SK-N-SH (cell line): ENCODE results near the gene CD300LB. TPM values are rescaled to one million over a fixed set of nuclear protein-coding genes. Genes with fewer than 3 reads are reported as not detected.

ENCODE experiments used
- CTCF ChIA-PET: fragments of 300-600, 350-600 bp; formaldehyde crosslinking; extraction: SDS; loops from one replicate; lab custom pipeline; 2021; lab: Yijun Ruan, JAX
- POLR2A ChIA-PET: fragments of 350-600 bp; sonication (Branson Sonifier 250); formaldehyde crosslinking; extraction: SDS; loops from one replicate; lab custom pipeline; 2020; ENCODE audit warnings: antibody characterized with exemption, inconsistent platforms; lab: Yijun Ruan, JAX
- DNase-seq: peaks from one replicate; pipeline ENCODE4 v3.0.0; 2012
- H2AFZ ChIP-seq: fragments of 200-600 bp; sonication (generic); 2 replicates; pipeline ENCODE4 v1.8.1; 2016; ENCODE audit warnings: antibody characterized with exemption, mild to moderate bottlenecking, low read depth
- H3F3A ChIP-seq: fragments of 200-600 bp; sonication (generic); replicated peaks from 2 replicates; pipeline ENCODE3; 2016; ENCODE audit warnings: antibody characterized with exemption, mild to moderate bottlenecking; ENCODE audit not compliant: insufficient read depth
- H3K27ac ChIP-seq, 2 experiments: fragments of 200-500 bp in 1 of 2; fragments of 200-600 bp in 1 of 2; sonication (Bioruptor generic) in 1 of 2; sonication (generic), shearing (Covaris generic) in 1 of 2; 2 replicates each; pipeline versions ENCODE4 v1.5.1 to v1.6.1; 2014 to 2016; ENCODE audit warnings: low read depth in 2 of 2, inconsistent platforms in 1 of 2, low read length in 1 of 2, mild to moderate bottlenecking in 1 of 2, mixed read lengths in 1 of 2
- H3K27me3 ChIP-seq: fragments of 200-600 bp; sonication (generic), shearing (Covaris generic); 2 replicates; pipeline ENCODE4 v1.6.1; 2016; ENCODE audit warnings: mixed run types; ENCODE audit not compliant: insufficient read depth
- H3K36me3 ChIP-seq, 2 experiments: fragments of 200-500 bp in 1 of 2; fragments of 200-600 bp in 1 of 2; sonication (Bioruptor generic) in 1 of 2; sonication (generic) in 1 of 2; replicated peaks in 1 of 2; 2 replicates each; pipeline versions ENCODE3 to v1.5.1; 2014 to 2016; ENCODE audit warnings: low read length in 1 of 2, mild to moderate bottlenecking in 1 of 2; ENCODE audit not compliant: insufficient read depth in 2 of 2, control insufficient read depth in 1 of 2
- H3K4me1 ChIP-seq, 2 experiments: fragments of 200-500 bp in 1 of 2; fragments of 200-600 bp in 1 of 2; sonication (Bioruptor generic) in 1 of 2; sonication (generic), shearing (Covaris generic) in 1 of 2; 2 replicates each; pipeline versions ENCODE4 v1.5.1 to v1.6.1; 2014 to 2016; ENCODE audit warnings: low read depth in 1 of 2, low read length in 1 of 2, mixed run types in 1 of 2; ENCODE audit not compliant: insufficient read depth in 2 of 2, control insufficient read depth in 1 of 2
- H3K4me2 ChIP-seq: fragments of 200-600 bp; sonication (generic), shearing (Covaris generic); 2 replicates; pipeline ENCODE4 v1.6.1; 2017; ENCODE audit warnings: mixed run types
- H3K4me3 ChIP-seq, 2 experiments: fragments of 200-500 bp in 1 of 2; fragments of 200-600 bp in 1 of 2; sonication (Bioruptor generic) in 1 of 2; sonication (generic), shearing (Covaris generic) in 1 of 2; 2 replicates each; pipeline versions ENCODE4 v1.5.1 to v1.8.1; 2014 to 2016; ENCODE audit warnings: low read depth in 2 of 2, inconsistent platforms in 1 of 2, low read length in 1 of 2, mild to moderate bottlenecking in 1 of 2, mixed read lengths in 1 of 2, moderate library complexity in 1 of 2
- H3K79me2 ChIP-seq: fragments of 200-600 bp; sonication (generic); 2 replicates; pipeline ENCODE4 v1.8.1; 2017; ENCODE audit warnings: mild to moderate bottlenecking; ENCODE audit not compliant: insufficient read depth
- H3K9ac ChIP-seq: fragments of 200-600 bp; sonication (generic); 2 replicates; pipeline ENCODE4 v1.6.1; 2017; ENCODE audit warnings: mixed run types
- H3K9me2 ChIP-seq: fragments of 200-600 bp; sonication (generic); 2 replicates; pipeline ENCODE4 v1.6.1; 2017; ENCODE audit warnings: mixed run types
- H3K9me3 ChIP-seq: fragments of 200-600 bp; sonication (generic); 2 replicates; pipeline ENCODE4 v1.6.1; 2017; ENCODE audit warnings: mixed run types, mild to moderate bottlenecking, moderate library complexity
- H4K20me1 ChIP-seq: fragments of 200-600 bp; sonication (generic); 2 replicates; pipeline ENCODE4 v1.6.1; 2017; ENCODE audit warnings: mild to moderate bottlenecking, mixed run types; ENCODE audit not compliant: insufficient read depth
- CHD2 ChIP-seq: fragments of 150-350 bp; IDR thresholded peaks from 2 replicates; pipeline ENCODE4 v1.6.1; 2018; ENCODE audit warnings: low read length; ENCODE audit not compliant: partially characterized antibody
- ELF1 ChIP-seq: IDR thresholded peaks from 2 replicates; pipeline ENCODE4 v1.4.0; 2012
- FOSL2 ChIP-seq: IDR thresholded peaks from 2 replicates; pipeline ENCODE4 v1.4.0; 2012; ENCODE audit warnings: low read depth, mild to moderate bottlenecking, moderate library complexity, borderline replicate concordance
- GABPA ChIP-seq: IDR thresholded peaks from 2 replicates; pipeline ENCODE4 v1.4.0; 2012; ENCODE audit warnings: low read depth, mild to moderate bottlenecking
- GATA2 ChIP-seq: sonication (generic); formaldehyde crosslinking; IDR thresholded peaks from 2 replicates; pipeline ENCODE4 v1.5.0; 2020; ENCODE audit warnings: mild to moderate bottlenecking, missing genetic modification reagents
- NRF1 ChIP-seq: IDR thresholded peaks from 2 replicates; pipeline ENCODE4 v1.6.1; 2012; ENCODE audit warnings: low read depth, mild to moderate bottlenecking, low read length
- RFX5 ChIP-seq: IDR thresholded peaks from 2 replicates; pipeline ENCODE4 v1.6.1; 2012; ENCODE audit warnings: mild to moderate bottlenecking, improper control_type of control experiment, low read length
- SMC3 ChIP-seq: IDR thresholded peaks from 2 replicates; pipeline ENCODE4 v1.6.1; 2012; ENCODE audit warnings: low read depth, low read length, improper control_type of control experiment
- TEAD4 ChIP-seq: IDR thresholded peaks from 2 replicates; pipeline ENCODE4 v1.4.0; 2012; ENCODE audit warnings: mild to moderate bottlenecking, borderline replicate concordance; ENCODE audit not compliant: insufficient read depth
- YY1 ChIP-seq: IDR thresholded peaks from 2 replicates; pipeline ENCODE4 v1.4.0; 2012; ENCODE audit warnings: low read depth, mild to moderate bottlenecking
- WGBS: methylation state at CpG from one replicate; pipeline ENCODE4 v1.1.6; 2017; ENCODE audit warnings: low lambda C conversion rate; 5-methylcytosine and 5-hydroxymethylcytosine counted together
- polyA plus RNA-seq, 3 experiments: library from polyadenylated mRNA; depleted of rRNA; stranded (reverse); fragments of >200 nt; gene quantifications; 2 replicates each; pipeline ENCODE4 v1.2.3, GENCODE V29; 2012
- TF ChIP-seq, protein P1 (sequence below): IDR thresholded peaks from 2 replicates; pipeline ENCODE4 v1.4.0; 2012; ENCODE audit warnings: low read depth, borderline replicate concordance
- TF ChIP-seq, protein P2 (sequence below): fragments of 200-600 bp; sonication (generic); IDR thresholded peaks from 2 replicates; pipeline ENCODE4 v1.6.1; 2017; ENCODE audit warnings: antibody characterized with exemption, mild to moderate bottlenecking, moderate library complexity

CD300LB gene
- polyA plus RNA-seq, 1 of the 3 experiments (the other 2 are of a cell fraction) = not detected

DNA sequence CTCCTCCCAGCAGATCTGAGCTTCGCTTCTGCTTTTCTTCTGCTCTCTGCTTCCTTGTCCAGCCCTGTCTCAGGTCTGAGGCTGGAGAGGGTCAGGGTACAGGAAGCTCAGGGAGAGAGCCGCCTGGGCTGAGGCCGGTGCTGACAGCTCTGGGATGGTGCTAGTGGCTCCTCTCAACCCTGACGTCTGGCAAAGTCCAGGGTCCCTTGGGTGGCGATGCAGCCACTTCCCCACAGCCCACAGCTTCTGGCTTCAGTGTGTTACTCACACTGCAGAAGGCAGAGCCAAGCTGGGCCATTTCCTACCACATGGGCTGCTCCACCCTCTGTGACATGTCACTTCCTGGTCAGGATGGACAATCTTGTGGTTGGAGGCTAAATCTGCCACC, 14.6 kb upstream of the CD300LB start, which contains the start of gene CD300C:
TSS of gene CD300C (minus strand) at position 273 of the 388 bp plus-strand sequence. CDS start 333 bp downstream, outside the sequence.
- H4K20me1 ChIP-seq = no peaks in the 10 kb centered on the region
- CTCF ChIA-PET = interaction anchor here (0.9 to 1.5 kb wide), 5 partner anchors 13 to 167 kb away, joined by 3 to 10 read pairs (median 3); partner anchors contain the start of gene CD300H
- POLR2A ChIA-PET = no interaction called here
- no peaks in the 10 kb centered on the region for H3F3A ChIP-seq
- H3K4me1 ChIP-seq = no peaks in the 10 kb centered on the region
- no peaks in the 10 kb centered on the region for H3K27me3 ChIP-seq
- no peaks in the 10 kb centered on the region for H3K79me2 ChIP-seq
- H3K36me3 ChIP-seq = no peaks in the 10 kb centered on the region
- no peaks in the 10 kb centered on the region for H3K9me2 ChIP-seq
- no peak within 1 kb of the TSS for H2AFZ ChIP-seq
- peaks cover 6% of the 10 kb centered on the region; the same call in 1 of the 2 replicates for H3K9me3 ChIP-seq
- no peak within 1 kb of the TSS for H3K4me2 ChIP-seq
- no peak for DNase-seq
- H3K9ac ChIP-seq = no peak within 1 kb of the TSS
- no peak within 1 kb of the TSS for H3K27ac ChIP-seq
- no peak within 1 kb of the TSS for H3K4me3 ChIP-seq
- WGBS = 46% methylated on average over 5 of the region's 5 CpGs
- TF ChIP-seq GATA2 (CRISPR knock-in tag) = no peak
- TF ChIP-seq, all 33 proteins: peak for 0

DNA sequence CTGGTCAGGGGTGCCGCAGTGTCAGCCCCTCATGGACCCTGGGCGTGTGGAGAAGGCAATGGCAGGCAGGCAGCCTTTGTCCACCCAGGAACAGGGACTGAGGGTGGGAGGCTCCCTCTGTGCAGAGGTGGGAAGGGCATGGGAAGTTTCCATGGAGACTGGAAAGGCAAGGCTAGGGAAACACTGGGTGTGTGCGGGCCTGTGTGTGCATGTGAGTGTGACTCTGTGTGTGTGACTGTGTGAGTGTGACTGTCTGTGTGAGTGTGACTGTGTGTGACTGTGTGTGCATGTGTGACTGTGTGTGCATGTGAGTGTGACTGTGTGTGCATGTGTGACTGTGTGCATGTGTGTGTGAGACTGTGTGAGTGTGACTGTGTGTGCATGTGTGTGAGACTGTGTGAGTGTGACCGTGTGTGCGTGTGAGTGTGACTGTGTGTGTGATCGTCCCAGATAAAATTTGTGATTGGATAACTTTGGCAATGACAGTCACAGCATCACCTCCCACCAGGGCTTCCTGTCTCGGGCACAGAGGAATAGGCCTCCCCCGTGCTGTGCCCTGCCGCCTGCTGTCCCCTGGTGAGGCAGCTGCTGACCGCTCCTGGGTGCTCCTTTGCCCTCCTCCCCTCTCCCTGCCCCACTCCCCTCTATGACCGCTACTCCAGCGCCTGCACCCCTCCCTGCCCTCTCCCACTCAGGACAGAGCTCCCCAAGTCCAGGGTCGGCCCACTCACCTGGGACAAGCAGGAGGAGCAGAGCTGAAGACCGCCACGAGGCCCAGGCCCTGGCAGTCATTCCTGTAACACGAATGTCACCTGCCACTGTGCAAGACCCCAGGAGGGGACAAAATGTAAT, 13.9 kb upstream of the CD300LB start:
- TF ChIP-seq RFX5 (no peak), SMC3 (no peak), TEAD4 (no peak)
- DNase-seq = no peak
- Histone ChIP-seq H3K9ac (no peak overlapping the region), H3K27ac (no peak overlapping the region), H2AFZ (no peak overlapping the region), H4K20me1 (no peaks in the 10 kb centered on the region), H3K4me2 (no peak overlapping the region), H3K4me3 (no peak overlapping the region), H3F3A (no peaks in the 10 kb centered on the region), H3K9me3 (peaks cover 5% of the 10 kb centered on the region; the same call in 1 of the 2 replicates), H3K36me3 (no peaks in the 10 kb centered on the region), H3K9me2 (no peaks in the 10 kb centered on the region), H3K27me3 (no peaks in the 10 kb centered on the region), H3K4me1 (no peaks in the 10 kb centered on the region), H3K79me2 (no peaks in the 10 kb centered on the region)
- WGBS = 60% methylated on average over 16 of the region's 16 CpGs
- CTCF ChIA-PET = interaction anchor here (0.9 to 1.5 kb wide), 4 partner anchors 21 to 166 kb away, joined by 3 to 10 read pairs (median 4); partner anchors contain the start of gene CD300H
- POLR2A ChIA-PET = no interaction called here

DNA sequence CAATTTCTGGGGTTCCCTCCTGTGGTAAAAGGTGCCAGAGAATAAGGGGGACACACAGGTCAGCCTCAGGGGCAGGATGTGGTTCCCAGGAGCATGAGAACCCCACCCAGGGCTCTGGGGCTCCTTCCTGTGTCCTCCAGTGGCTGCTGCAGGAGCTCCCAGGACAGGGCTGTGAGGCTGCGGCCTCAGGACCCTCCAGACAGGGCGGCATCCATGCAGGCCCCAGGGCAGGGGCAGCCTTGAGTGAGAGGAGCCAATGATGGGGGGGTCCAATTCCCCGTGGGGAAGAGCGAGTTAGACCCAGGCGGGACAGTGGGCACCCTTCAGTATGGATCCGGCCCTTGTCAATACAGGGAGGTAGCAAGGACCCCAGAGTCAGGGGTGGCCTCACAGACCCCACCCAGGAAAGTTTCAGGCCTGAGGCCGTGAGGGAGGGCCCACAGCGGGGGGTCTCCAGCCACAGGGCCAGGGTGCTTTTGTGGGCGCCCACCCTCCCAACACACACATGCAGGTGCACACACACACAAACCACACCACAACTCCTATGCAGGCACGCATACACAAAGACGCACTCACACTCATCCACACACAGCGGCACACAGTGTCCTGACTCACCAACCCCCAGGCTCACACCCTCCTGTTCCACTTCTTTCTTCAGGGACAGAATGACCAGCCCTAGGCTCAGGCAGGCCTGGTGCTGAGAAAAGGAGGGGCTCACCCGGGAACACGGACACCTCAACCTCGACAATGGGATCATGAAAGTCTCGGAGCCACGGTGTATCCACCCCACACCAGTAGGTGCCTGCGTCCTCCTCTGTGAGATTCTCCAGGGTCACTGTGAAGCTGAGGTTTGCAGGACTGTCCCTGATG, 12.9 kb upstream of the CD300LB start:
- no peak for DNase-seq
- Histone ChIP-seq H3K27me3 (no peaks in the 10 kb centered on the region), H3K27ac (no peak overlapping the region), H4K20me1 (no peaks in the 10 kb centered on the region), H3K4me3 (no peak overlapping the region), H3K4me2 (no peak overlapping the region), H3K9me3 (no peaks in the 10 kb centered on the region; the same call in 1 of the 2 replicates), H3F3A (no peaks in the 10 kb centered on the region), H3K79me2 (no peaks in the 10 kb centered on the region), H2AFZ (no peak overlapping the region), H3K36me3 (no peaks in the 10 kb centered on the region), H3K9ac (no peak overlapping the region), H3K9me2 (no peaks in the 10 kb centered on the region), H3K4me1 (no peaks in the 10 kb centered on the region)
- 65% methylated on average over 12 of the region's 18 CpGs for WGBS
- ChIA-PET POLR2A (no interaction called here), CTCF (interaction anchor here (0.7 to 1.7 kb wide), 5 partner anchors 8 to 113 kb away, joined by 3 to 5 read pairs (median 4); no protein-coding TSS in a partner anchor)
- TF ChIP-seq CHD2 = no peak
- TF ChIP-seq YY1 = no peak
- TF ChIP-seq ELF1 = no peak
- TF ChIP-seq, protein P1, sequence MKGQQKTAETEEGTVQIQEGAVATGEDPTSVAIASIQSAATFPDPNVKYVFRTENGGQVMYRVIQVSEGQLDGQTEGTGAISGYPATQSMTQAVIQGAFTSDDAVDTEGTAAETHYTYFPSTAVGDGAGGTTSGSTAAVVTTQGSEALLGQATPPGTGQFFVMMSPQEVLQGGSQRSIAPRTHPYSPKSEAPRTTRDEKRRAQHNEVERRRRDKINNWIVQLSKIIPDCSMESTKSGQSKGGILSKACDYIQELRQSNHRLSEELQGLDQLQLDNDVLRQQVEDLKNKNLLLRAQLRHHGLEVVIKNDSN = no peak
- no peak for TF ChIP-seq RFX5
- no peak for TF ChIP-seq NRF1
- no peak for TF ChIP-seq FOSL2
- TF ChIP-seq, protein P2, sequence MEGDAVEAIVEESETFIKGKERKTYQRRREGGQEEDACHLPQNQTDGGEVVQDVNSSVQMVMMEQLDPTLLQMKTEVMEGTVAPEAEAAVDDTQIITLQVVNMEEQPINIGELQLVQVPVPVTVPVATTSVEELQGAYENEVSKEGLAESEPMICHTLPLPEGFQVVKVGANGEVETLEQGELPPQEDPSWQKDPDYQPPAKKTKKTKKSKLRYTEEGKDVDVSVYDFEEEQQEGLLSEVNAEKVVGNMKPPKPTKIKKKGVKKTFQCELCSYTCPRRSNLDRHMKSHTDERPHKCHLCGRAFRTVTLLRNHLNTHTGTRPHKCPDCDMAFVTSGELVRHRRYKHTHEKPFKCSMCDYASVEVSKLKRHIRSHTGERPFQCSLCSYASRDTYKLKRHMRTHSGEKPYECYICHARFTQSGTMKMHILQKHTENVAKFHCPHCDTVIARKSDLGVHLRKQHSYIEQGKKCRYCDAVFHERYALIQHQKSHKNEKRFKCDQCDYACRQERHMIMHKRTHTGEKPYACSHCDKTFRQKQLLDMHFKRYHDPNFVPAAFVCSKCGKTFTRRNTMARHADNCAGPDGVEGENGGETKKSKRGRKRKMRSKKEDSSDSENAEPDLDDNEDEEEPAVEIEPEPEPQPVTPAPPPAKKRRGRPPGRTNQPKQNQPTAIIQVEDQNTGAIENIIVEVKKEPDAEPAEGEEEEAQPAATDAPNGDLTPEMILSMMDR = no peak
- TF ChIP-seq GABPA = no peak
